GM23338 (cell line): ENCODE measurements around the gene PKD1. TPM values are rescaled to one million over a fixed set of nuclear protein-coding genes. Genes with fewer than 3 reads are reported as not detected.

Experiments
- ATAC-seq: fragments of 200-7000 bp; cut with Tn5 transposase; 3 replicates; pipeline ENCODE4 v1.9.1; 2020
- DNase-seq: peaks from one replicate; pipeline ENCODE4 v3.0.0-alpha.2; 2015; ENCODE audit warnings: low spot score
- H2AFZ ChIP-seq: fragments of 200-600 bp; sonication (generic); 2 replicates; pipeline ENCODE4 v1.8.0; 2016; ENCODE audit warnings: antibody characterized with exemption, mild to moderate bottlenecking, moderate library complexity
- H3F3A ChIP-seq: fragments of 200-600 bp; sonication (generic); replicated peaks from 2 replicates; pipeline ENCODE4 v1.8.0; 2017; ENCODE audit warnings: antibody characterized with exemption, mixed run types, low read depth
- H3K27ac ChIP-seq: fragments of 200-600 bp; sonication (generic); 2 replicates; pipeline ENCODE4 v1.6.1; 2016; ENCODE audit warnings: low read depth
- H3K27me3 ChIP-seq: fragments of 200-600 bp; sonication (generic); 2 replicates; pipeline ENCODE4 v1.8.0; 2016; ENCODE audit warnings: mild to moderate bottlenecking, mixed run types, moderate library complexity; ENCODE audit not compliant: insufficient read depth
- H3K36me3 ChIP-seq: fragments of 200-600 bp; sonication (generic); 2 replicates; pipeline ENCODE4 v1.8.0; 2016; ENCODE audit warnings: mild to moderate bottlenecking; ENCODE audit not compliant: insufficient read depth
- H3K4me1 ChIP-seq: fragments of 200-600 bp; sonication (generic); 2 replicates; pipeline ENCODE4 v1.8.0; 2016; ENCODE audit warnings: mild to moderate bottlenecking, moderate library complexity; ENCODE audit not compliant: insufficient read depth
- H3K4me2 ChIP-seq: fragments of 200-600 bp; sonication (generic); 2 replicates; pipeline ENCODE4 v1.7.1; 2017; ENCODE audit warnings: mixed run types
- H3K4me3 ChIP-seq: fragments of 200-600 bp; sonication (generic); 2 replicates; pipeline ENCODE4 v1.6.1; 2016; ENCODE audit warnings: mixed run types
- H3K79me2 ChIP-seq: fragments of 200-600 bp; sonication (generic); replicated peaks from 2 replicates; pipeline ENCODE4 v1.8.0; 2017; ENCODE audit warnings: mild to moderate bottlenecking; ENCODE audit not compliant: insufficient read depth
- H3K9me2 ChIP-seq: fragments of 200-600 bp; sonication (generic); 2 replicates; pipeline ENCODE4 v1.8.0; 2017; ENCODE audit not compliant: insufficient read depth
- H4K20me1 ChIP-seq: fragments of 200-600 bp; sonication (generic); replicated peaks from 2 replicates; pipeline ENCODE4 v1.8.0; 2017; ENCODE audit warnings: mild to moderate bottlenecking; ENCODE audit not compliant: insufficient read depth
- H3K27ac Mint-ChIP-seq: 2 replicates; pipeline ENCODE4 v1.8.0; 2020; ENCODE audit warnings: inconsistent platforms, mild to moderate bottlenecking, moderate library complexity, mixed read lengths
- H3K27me3 Mint-ChIP-seq: 3 replicates; pipeline ENCODE4 v1.8.0; 2022; ENCODE audit warnings: low read depth, mild to moderate bottlenecking, moderate library complexity, mixed read lengths, inconsistent platforms; ENCODE audit not compliant: insufficient read depth, poor library complexity
- H3K36me3 Mint-ChIP-seq: 3 replicates; pipeline ENCODE4 v1.8.0; 2021; ENCODE audit warnings: low read depth, mild to moderate bottlenecking, inconsistent platforms, moderate library complexity, mixed read lengths
- H3K4me1 Mint-ChIP-seq: 3 replicates; pipeline ENCODE4 v1.8.0; 2020; ENCODE audit warnings: mild to moderate bottlenecking, inconsistent platforms, mixed read lengths
- H3K4me3 Mint-ChIP-seq: 3 replicates; pipeline ENCODE4 v1.8.0; 2021; ENCODE audit warnings: moderate library complexity, mild to moderate bottlenecking, inconsistent platforms, mixed read lengths
- H3K9me3 Mint-ChIP-seq: 3 replicates; pipeline ENCODE4 v1.8.0; 2020; ENCODE audit warnings: moderate library complexity, mild to moderate bottlenecking, inconsistent platforms, mixed read lengths
- CREB1 ChIP-seq: fragments of 250-450 bp; sonication (Bioruptor Pico); IDR thresholded peaks from 2 replicates; pipeline ENCODE4 v1.5.0; 2020; ENCODE audit warnings: low read depth, mild to moderate bottlenecking, moderate library complexity
- CTCF ChIP-seq, 2 experiments: fragments of 200-600 bp in 1 of 2; sonication (generic) in 1 of 2; conservative IDR thresholded peaks; 2 replicates each; pipeline versions ENCODE4 v1.5.1 to v1.6.1; 2016 to 2017; ENCODE audit warnings: antibody characterized with exemption in 2 of 2, low read depth in 2 of 2, mild to moderate bottlenecking in 2 of 2, moderate library complexity in 1 of 2
- ETS1 ChIP-seq: IDR thresholded peaks from 2 replicates; pipeline ENCODE4 v1.6.1; 2016; ENCODE audit warnings: antibody characterized with exemption
- EZH2 ChIP-seq: fragments of 200-600 bp; sonication (generic); IDR thresholded peaks from one replicate; pipeline ENCODE4 v1.8.0; 2017; ENCODE audit warnings: antibody characterized with exemption, mild to moderate bottlenecking, low read depth; ENCODE audit not compliant: unreplicated experiment
- EZH2phosphoT487 ChIP-seq: fragments of 200-600 bp; sonication (generic); IDR thresholded peaks from one replicate; pipeline ENCODE4 v1.8.1; 2018; ENCODE audit warnings: antibody characterized with exemption; ENCODE audit not compliant: unreplicated experiment
- NANOG ChIP-seq: IDR thresholded peaks from 2 replicates; pipeline ENCODE4 v1.6.1; 2016; ENCODE audit warnings: antibody characterized with exemption, borderline replicate concordance
- POLR2AphosphoS5 ChIP-seq: IDR thresholded peaks from 2 replicates; pipeline ENCODE4 v1.6.1; 2016; ENCODE audit warnings: antibody characterized with exemption, low read depth
- REST ChIP-seq: IDR thresholded peaks from one replicate; pipeline ENCODE4 v1.6.1; 2018; ENCODE audit warnings: antibody characterized with exemption; ENCODE audit not compliant: unreplicated experiment
- STAT1 ChIP-seq: IDR thresholded peaks from one replicate; pipeline ENCODE4 v1.6.1; 2016; ENCODE audit warnings: antibody characterized with exemption; ENCODE audit not compliant: unreplicated experiment
- ZNF114 ChIP-seq: fragments of 250-450 bp; sonication (Bioruptor Pico); IDR thresholded peaks from 2 replicates; pipeline ENCODE4 v1.5.0; 2020; ENCODE audit warnings: mild to moderate bottlenecking, moderate library complexity
- ZNF331 ChIP-seq: fragments of 250-450 bp; sonication (Bioruptor Pico); IDR thresholded peaks from 2 replicates; pipeline ENCODE4 v1.5.0; 2020; ENCODE audit warnings: low read depth, mild to moderate bottlenecking, moderate library complexity
- ZNF462 ChIP-seq: fragments of 250-450 bp; sonication (Bioruptor Pico); IDR thresholded peaks from 2 replicates; pipeline ENCODE4 v1.5.0; 2020; ENCODE audit warnings: mild to moderate bottlenecking, moderate library complexity
- polyA plus RNA-seq: library from polyadenylated mRNA; unstranded; fragments of >200 nt; fragmentation: Nextera tagmentation; extraction: Ambion mirVana; gene quantifications from 2 replicates; pipeline ENCODE4 v1.2.1, GENCODE V29; 2016
- total RNA-seq: library from RNA; depleted of rRNA; stranded (reverse); fragments of >200 nt; shearing (Covaris generic); gene quantifications from 2 replicates; pipeline ENCODE4 v1.2.3, GENCODE V29; 2014

Gene PKD1
- total and polyA plus RNA-seq, 2 experiments from 2014 or later = 21.1 to 107 TPM

GRCh38 chr16:2076072-2076865 is 59.4 kb downstream of the PKD1 start:
- no peaks in the 10 kb centered on the region; the same call in 1 of the 2 replicates for H3K36me3 ChIP-seq
- no peak for TF ChIP-seq CTCF (conservative IDR thresholded peaks at IDR 0.05; ENCODE audit: low read depth in 2 of 2)
- TF ChIP-seq EZH2 = no peak
- no peak for TF ChIP-seq STAT1
- no peak for TF ChIP-seq EZH2phosphoT487
- TF ChIP-seq ZNF331 (CRISPR knock-in tag) = no peak
- TF ChIP-seq POLR2AphosphoS5 = no peak
- no peak for TF ChIP-seq CREB1 (CRISPR knock-in tag)
- TF ChIP-seq ZNF114 (CRISPR knock-in tag) = no peak
- TF ChIP-seq NANOG = no peak
- TF ChIP-seq REST = no peak
- no peak for TF ChIP-seq ZNF462 (CRISPR knock-in tag)
- TF ChIP-seq ETS1 = no peak

More at GRCh38 chr16:2076072-2076865, 59.4 kb downstream of the PKD1 start:
- Histone ChIP-seq H3K4me1 (no peaks in the 10 kb centered on the region), H3F3A (no peaks in the 10 kb centered on the region), H3K27me3 (no peaks in the 10 kb centered on the region), H3K4me3 (no peak overlapping the region), H3K27ac (no peak overlapping the region), H3K9me2 (no peaks in the 10 kb centered on the region), H3K79me2 (no peaks in the 10 kb centered on the region), H3K4me2 (no peak overlapping the region), H4K20me1 (no peaks in the 10 kb centered on the region; the same call in 1 of the 2 replicates), H2AFZ (no peak overlapping the region)
- Mint-ChIP-seq H3K4me1 (no peaks in the 10 kb centered on the region), H3K27ac (no peak overlapping the region), H3K4me3 (no peak overlapping the region), H3K36me3 (peaks cover 8% of the 10 kb centered on the region), H3K27me3 (peaks cover 1% of the 10 kb centered on the region), H3K9me3 (no peaks in the 10 kb centered on the region)
- DNase-seq = no peak
- ATAC-seq = no peak
